PC-3 (cell line): ENCODE measurements around the gene BRINP2. TPM values are rescaled to one million over a fixed set of nuclear protein-coding genes. Genes with fewer than 3 reads are reported as not detected.

ENCODE experiments used
- ATAC-seq: fragments of 200-7000 bp; cut with Tn5 transposase; 2 replicates; pipeline ENCODE4 v1.9.1; 2020; ENCODE audit warnings: mild to moderate bottlenecking, moderate library complexity
- BruUV-seq: library from RNA; stranded (reverse); fragments of 400-500 nt; replicated peaks from 2 replicates; lab custom pipeline; 2021; lab: Mats Ljungman, UMichigan
- CTCF ChIA-PET: fragments of 300-600 bp; sonication (Branson Sonifier 250); formaldehyde crosslinking; loops from one replicate; lab custom pipeline; 2022; ENCODE audit warnings: antibody characterized with exemption; lab: Charles Lee
- POLR2A ChIA-PET: fragments of 300-600 bp; sonication (Branson Sonifier 250); formaldehyde crosslinking; loops from one replicate; lab custom pipeline; 2022; ENCODE audit warnings: antibody characterized with exemption; ENCODE audit not compliant: unreplicated experiment; lab: Charles Lee
- DNase-seq: peaks from one replicate; pipeline ENCODE4 v3.0.0-alpha.2; 2015
- H2AFZ ChIP-seq: fragments of 300-600 bp; sonication (generic); 2 replicates; pipeline ENCODE4 v1.6.0; 2016; ENCODE audit warnings: antibody characterized with exemption, low read length
- H3F3A ChIP-seq: fragments of 300-600 bp; sonication (generic); one replicate; pipeline ENCODE4 v1.6.0; 2017; ENCODE audit warnings: antibody characterized with exemption, low read length, control low read depth, mild to moderate bottlenecking; ENCODE audit not compliant: unreplicated experiment
- H3K27ac ChIP-seq: fragments of 300-600 bp; sonication (generic); 2 replicates; pipeline ENCODE4 v1.5.1; 2016; ENCODE audit warnings: mild to moderate bottlenecking, low read length
- H3K27me3 ChIP-seq: fragments of 300-600 bp; sonication (generic); 2 replicates; pipeline ENCODE4 v1.6.1; 2016; ENCODE audit warnings: low read length, mixed read lengths
- H3K36me3 ChIP-seq: fragments of 300-600 bp; sonication (generic); 2 replicates; pipeline ENCODE4 v1.6.1; 2016; ENCODE audit warnings: low read depth, mixed run types, low read length, mixed read lengths
- H3K4me1 ChIP-seq: fragments of 300-600 bp; sonication (generic); 2 replicates; pipeline ENCODE4 v1.5.1; 2016; ENCODE audit warnings: low read length; ENCODE audit not compliant: insufficient read depth
- H3K4me2 ChIP-seq: fragments of 300-600 bp; sonication (generic); 2 replicates; pipeline ENCODE4 v1.6.0; 2016; ENCODE audit warnings: low read length
- H3K4me3 ChIP-seq: fragments of 300-600 bp; sonication (generic); 2 replicates; pipeline ENCODE4 v1.5.1; 2016; ENCODE audit warnings: mild to moderate bottlenecking, low read length, mixed read lengths
- H3K79me2 ChIP-seq: fragments of 300-600 bp; sonication (generic); 2 replicates; pipeline ENCODE4 v1.6.1; 2017; ENCODE audit warnings: low read length, mixed read lengths
- H3K9ac ChIP-seq: fragments of 300-600 bp; sonication (generic); 2 replicates; pipeline ENCODE4 v1.6.0; 2016; ENCODE audit warnings: mild to moderate bottlenecking, low read length
- H3K9me2 ChIP-seq: fragments of 300-600 bp; sonication (generic); replicated peaks from 2 replicates; pipeline ENCODE4 v1.6.1; 2016; ENCODE audit warnings: mixed run types, low read length, mixed read lengths
- H3K9me3 ChIP-seq: fragments of 300-600 bp; sonication (generic); 2 replicates; pipeline ENCODE4 v1.6.1; 2016; ENCODE audit warnings: low read length, mixed read lengths
- H4K20me1 ChIP-seq: fragments of 300-600 bp; sonication (generic); 2 replicates; pipeline ENCODE4 v1.6.1; 2016; ENCODE audit warnings: low read length, mixed read lengths
- EZH2 ChIP-seq: fragments of 300-600 bp; sonication (generic); IDR thresholded peaks from one replicate; pipeline ENCODE4 v1.6.1; 2017; ENCODE audit warnings: antibody characterized with exemption, mild to moderate bottlenecking, low read length; ENCODE audit not compliant: unreplicated experiment
- EZH2phosphoT487 ChIP-seq: fragments of 300-600 bp; sonication (generic); IDR thresholded peaks from 2 replicates; pipeline ENCODE4 v1.6.1; 2018; ENCODE audit warnings: mild to moderate bottlenecking, antibody characterized with exemption, low read length, borderline replicate concordance
- intact Hi-C: fragments of 100-400 bp; cut with micrococcal nuclease; formaldehyde crosslinking; loops from 2 replicates; pipeline ENCODE4 v1.9.0; 2023
- total RNA-seq: library from RNA; depleted of rRNA; stranded (reverse); fragments of >200 nt; gene quantifications from 2 replicates; pipeline ENCODE4 v1.2.3, GENCODE V29; 2014
- TF ChIP-seq, protein P1 (sequence below): fragments of 300-600 bp; sonication (generic); conservative IDR thresholded peaks from 2 replicates; pipeline ENCODE4 v1.5.1; 2017; ENCODE audit warnings: antibody characterized with exemption, low read depth, mild to moderate bottlenecking, low read length

BRINP2 gene
- total RNA-seq, 1 experiment from 2014 or later = 2.6 TPM

DNA sequence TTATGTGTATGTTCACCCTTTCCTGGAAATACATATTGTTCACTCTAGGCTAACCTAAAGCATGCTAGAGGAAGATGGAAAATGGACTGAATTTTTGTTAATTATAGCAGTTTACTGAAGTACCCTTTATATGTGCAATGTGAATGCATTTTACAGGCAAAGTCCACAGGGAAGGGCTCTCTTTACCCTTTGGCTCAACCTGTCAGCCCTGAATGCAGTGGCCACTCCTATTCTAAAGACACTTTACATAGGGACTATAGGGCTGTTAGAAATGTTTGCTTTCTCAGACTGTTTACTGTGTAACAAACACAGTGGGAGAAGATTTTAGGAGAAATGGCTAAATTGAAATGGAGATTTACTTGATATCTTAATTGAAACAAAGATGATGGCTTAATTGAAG is 78.5 kb downstream of the BRINP2 start:
- no peak overlapping the region for H3K4me3 ChIP-seq
- CTCF ChIA-PET = no interaction called here
- ATAC-seq (no peak), DNase-seq (no peak)
- peaks cover 9% of the 10 kb centered on the region; the same call in 1 of the 2 replicates for H3K4me1 ChIP-seq
- intact Hi-C loops = no loop called here
- H3K9me2 ChIP-seq = no peaks in the 10 kb centered on the region
- TF ChIP-seq, protein P1, sequence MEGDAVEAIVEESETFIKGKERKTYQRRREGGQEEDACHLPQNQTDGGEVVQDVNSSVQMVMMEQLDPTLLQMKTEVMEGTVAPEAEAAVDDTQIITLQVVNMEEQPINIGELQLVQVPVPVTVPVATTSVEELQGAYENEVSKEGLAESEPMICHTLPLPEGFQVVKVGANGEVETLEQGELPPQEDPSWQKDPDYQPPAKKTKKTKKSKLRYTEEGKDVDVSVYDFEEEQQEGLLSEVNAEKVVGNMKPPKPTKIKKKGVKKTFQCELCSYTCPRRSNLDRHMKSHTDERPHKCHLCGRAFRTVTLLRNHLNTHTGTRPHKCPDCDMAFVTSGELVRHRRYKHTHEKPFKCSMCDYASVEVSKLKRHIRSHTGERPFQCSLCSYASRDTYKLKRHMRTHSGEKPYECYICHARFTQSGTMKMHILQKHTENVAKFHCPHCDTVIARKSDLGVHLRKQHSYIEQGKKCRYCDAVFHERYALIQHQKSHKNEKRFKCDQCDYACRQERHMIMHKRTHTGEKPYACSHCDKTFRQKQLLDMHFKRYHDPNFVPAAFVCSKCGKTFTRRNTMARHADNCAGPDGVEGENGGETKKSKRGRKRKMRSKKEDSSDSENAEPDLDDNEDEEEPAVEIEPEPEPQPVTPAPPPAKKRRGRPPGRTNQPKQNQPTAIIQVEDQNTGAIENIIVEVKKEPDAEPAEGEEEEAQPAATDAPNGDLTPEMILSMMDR = no peak
- TF ChIP-seq EZH2phosphoT487 = no peak
- no peak for TF ChIP-seq EZH2
- H3K79me2 ChIP-seq = no peaks in the 10 kb centered on the region
- H2AFZ ChIP-seq = no peak overlapping the region
- H4K20me1 ChIP-seq = no peaks in the 10 kb centered on the region
- no peaks in the 10 kb centered on the region for H3K27me3 ChIP-seq
- H3K4me2 ChIP-seq = no peak overlapping the region
- H3F3A ChIP-seq = no peaks in the 10 kb centered on the region
- H3K9ac ChIP-seq = no peak overlapping the region
- no peaks in the 10 kb centered on the region for H3K36me3 ChIP-seq
- POLR2A ChIA-PET = no interaction called here
- H3K9me3 ChIP-seq = no peaks in the 10 kb centered on the region
- no peak overlapping the region for H3K27ac ChIP-seq
- no TSS peak for BruUV-seq

DNA sequence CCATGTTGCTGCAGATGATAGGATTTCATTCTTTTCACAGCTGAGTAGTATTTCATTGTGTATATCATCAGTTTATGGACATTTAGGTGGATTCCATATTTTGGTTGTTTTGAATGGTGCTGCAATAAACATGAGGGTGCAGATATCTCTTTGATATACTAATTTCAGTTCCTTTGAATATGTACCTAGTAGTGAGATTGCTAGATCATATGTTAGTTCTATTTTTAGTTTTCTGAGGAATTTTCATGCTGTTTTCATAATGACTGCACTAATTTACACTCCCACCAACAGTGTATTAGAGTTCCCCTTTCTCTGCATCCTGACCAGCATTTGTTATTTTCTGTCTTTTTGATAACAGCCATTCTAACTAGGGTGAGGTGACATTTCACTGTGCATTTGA is 82.1 kb downstream of the BRINP2 start:
- Histone ChIP-seq H3K4me2 (no peak overlapping the region), H3K4me1 (peaks cover 29% of the 10 kb centered on the region), H3K27ac (no peak overlapping the region), H3F3A (no peaks in the 10 kb centered on the region), H3K36me3 (no peaks in the 10 kb centered on the region), H2AFZ (no peak overlapping the region), H3K4me3 (no peak overlapping the region), H4K20me1 (no peaks in the 10 kb centered on the region), H3K9me3 (no peaks in the 10 kb centered on the region), H3K9ac (no peak overlapping the region), H3K27me3 (no peaks in the 10 kb centered on the region), H3K9me2 (no peaks in the 10 kb centered on the region), H3K79me2 (no peaks in the 10 kb centered on the region; the same call in 1 of the 2 replicates)
- DNase-seq (no peak), ATAC-seq (no peak)
- intact Hi-C loops = no loop called here
- BruUV-seq = no TSS peak
- POLR2A ChIA-PET = no interaction called here
- no peak for TF ChIP-seq EZH2phosphoT487
- TF ChIP-seq, protein P1 = no peak
- CTCF ChIA-PET = no interaction called here

DNA sequence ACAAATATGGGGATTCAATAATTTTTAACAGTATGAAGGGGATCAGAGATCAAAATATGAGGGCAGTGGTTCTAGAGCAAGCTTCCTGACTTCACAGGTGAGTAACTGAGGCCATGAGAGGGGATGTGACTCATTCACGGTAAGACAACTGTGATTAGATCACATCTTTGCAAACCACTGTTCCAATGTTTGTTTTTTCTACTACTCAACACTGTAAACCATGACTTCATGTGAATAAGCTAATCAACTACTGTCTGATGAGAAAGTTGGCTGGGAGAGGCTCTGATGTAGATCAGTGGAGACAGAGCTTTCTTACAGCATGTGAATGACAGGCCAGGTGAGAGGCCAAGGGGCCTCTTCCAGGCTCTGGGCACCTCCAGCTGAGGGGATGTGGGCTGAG is 84.7 kb downstream of the BRINP2 start:
- H3K27ac ChIP-seq = peak overlapping the region; percentile 100

More for the DNA sequence above, 84.7 kb downstream of the BRINP2 start:
- 0 out of 2 replicates have a peak overlapping the region, but pooled peaks have one; percentile 59 for H2AFZ ChIP-seq
- no peaks in the 10 kb centered on the region for H4K20me1 ChIP-seq
- H3F3A ChIP-seq = no peaks in the 10 kb centered on the region
- DNase-seq (peak; percentile 89), ATAC-seq (peak; percentile 76)
- no peaks in the 10 kb centered on the region for H3K9me2 ChIP-seq
- no peaks in the 10 kb centered on the region for H3K9me3 ChIP-seq
- H3K4me1 ChIP-seq = peaks cover 33% of the 10 kb centered on the region
- TF ChIP-seq EZH2phosphoT487 = no peak
- TF ChIP-seq, protein P1 = no peak
- no peak for TF ChIP-seq EZH2
- CTCF ChIA-PET = interaction anchor here (0.6 to 2.2 kb wide), 6 partner anchors 20 to 100 kb away, joined by 3 to 14 read pairs (median 4); no protein-coding TSS in a partner anchor
- H3K4me3 ChIP-seq = peak overlapping the region; percentile 47; the same call in 1 of the 2 replicates
- no peaks in the 10 kb centered on the region; the same call in 1 of the 2 replicates for H3K79me2 ChIP-seq
- POLR2A ChIA-PET = no interaction called here
- BruUV-seq = no TSS peak
- peak overlapping the region; percentile 95 for H3K9ac ChIP-seq
- peak overlapping the region; percentile 78 for H3K4me2 ChIP-seq
- no peaks in the 10 kb centered on the region for H3K36me3 ChIP-seq
- intact Hi-C loops = loop anchor here (5.0 kb wide), 1 partner anchor 692 kb away; no protein-coding TSS in a partner anchor
- H3K27me3 ChIP-seq = no peaks in the 10 kb centered on the region
